Subcutaneous adipose tissue (tissue), 4 donors: ENCODE measurements around the gene FGF21. TPM values are rescaled to one million over a fixed set of nuclear protein-coding genes. Genes with fewer than 3 reads are reported as not detected.

Experiments
- CTCF ChIP-seq: fragments of 450-650 bp; IDR thresholded peaks from one replicate; pipeline ENCODE4 v1.5.1; 2016; ENCODE audit warnings: low read depth, mild to moderate bottlenecking, control low read depth, antibody characterized with exemption, moderate library complexity
- total RNA-seq, 4 donors: library from RNA; depleted of rRNA; stranded (reverse); fragments of >200 nt; gene quantifications; one replicate each; pipeline ENCODE4 v1.1.0, GENCODE V29; 2016

Gene FGF21
- total RNA-seq, 4 donors from 2014 or later, result not detected

- no peak for TF ChIP-seq CTCF
Measured at GRCh38 chr19:48799358-48800300, 44.3 kb downstream of the FGF21 start.

GRCh38 chr19:48802623-48803022 lies 47.3 kb downstream of the FGF21 start:
- TF ChIP-seq CTCF, result no peak

DNA sequence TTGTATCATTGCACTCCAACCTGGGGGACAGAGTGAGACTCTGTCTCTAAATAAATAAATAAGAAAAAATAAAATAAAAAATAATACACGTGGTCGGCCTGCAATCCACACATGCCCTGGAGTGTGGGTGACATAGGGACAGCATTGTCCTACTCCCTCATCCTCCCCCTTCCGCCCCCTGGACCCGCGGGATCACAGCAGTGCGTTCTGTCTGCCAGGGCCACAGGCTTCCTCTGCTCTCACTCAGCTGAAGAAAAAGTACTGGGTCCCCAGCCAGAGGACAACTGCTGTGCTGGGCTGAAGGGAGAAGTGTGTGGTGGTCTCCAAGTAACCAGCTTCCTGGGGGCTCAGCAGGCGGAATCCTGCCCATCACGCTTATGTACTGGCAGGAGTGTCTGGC lies 49.2 kb downstream of the FGF21 start:
- TF ChIP-seq CTCF, result no peak

DNA sequence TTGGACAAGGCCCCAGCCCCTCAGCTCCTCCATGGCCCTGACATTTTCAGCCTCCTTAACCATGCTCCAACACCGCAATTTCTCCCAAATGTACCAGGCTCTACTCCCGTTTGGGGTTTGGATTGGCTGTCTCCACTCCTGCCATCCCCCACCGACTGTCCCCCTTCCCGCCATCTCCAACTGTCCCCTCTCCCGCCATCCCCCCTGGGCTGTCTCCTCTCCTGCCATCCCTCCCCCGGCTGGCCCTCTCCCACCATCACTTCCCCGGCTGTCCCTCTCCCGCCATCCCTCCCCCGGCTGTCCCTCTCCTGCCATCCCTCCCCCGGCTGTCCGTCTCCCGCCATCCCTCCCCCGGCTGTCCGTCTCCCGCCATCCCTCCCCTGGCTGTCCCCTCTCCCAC lies 50.1 kb downstream of the FGF21 start:
- no peak for TF ChIP-seq CTCF

- TF ChIP-seq CTCF, result no peak
Measured at GRCh38 chr19:48806518-48806817, 51.1 kb downstream of the FGF21 start.

DNA sequence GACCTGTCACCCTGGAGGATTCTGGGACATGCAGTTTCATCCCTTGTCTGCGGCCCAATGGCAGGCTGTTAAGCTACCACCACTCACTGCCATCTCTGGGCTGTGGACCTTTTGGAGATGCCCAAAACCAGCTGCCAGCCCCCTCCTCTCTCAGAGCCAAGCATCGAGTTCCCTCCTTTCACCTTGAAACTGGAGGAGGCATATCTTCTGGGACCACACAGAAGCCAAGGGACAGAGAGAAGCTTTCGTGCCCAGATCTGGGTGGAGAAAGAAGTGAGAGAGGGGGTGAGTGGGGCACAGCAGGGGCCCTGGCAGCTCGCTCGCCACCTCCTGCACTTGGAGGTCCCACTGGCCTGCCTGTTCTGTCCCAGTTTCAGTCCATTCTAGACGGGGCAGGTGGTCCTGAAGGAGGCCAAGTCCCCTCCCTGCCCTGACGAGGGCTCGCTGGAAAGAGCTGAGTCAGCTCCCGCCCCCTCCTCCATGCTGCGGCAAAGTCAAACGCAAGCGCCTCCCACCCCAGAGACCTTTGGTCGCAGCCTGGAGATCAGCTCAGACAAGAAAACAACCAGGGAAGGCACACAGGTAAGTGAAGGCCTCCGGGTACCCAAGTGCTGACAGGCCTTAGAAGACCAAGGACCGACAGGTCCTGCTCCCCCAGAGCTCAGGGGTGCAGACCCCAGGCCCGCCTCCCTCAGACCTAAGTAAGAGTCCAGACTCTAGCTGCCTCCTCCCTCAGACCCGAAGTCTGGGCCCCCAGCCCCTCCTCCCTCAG lies 51.7 kb downstream of the FGF21 start:
- no peak for TF ChIP-seq CTCF

GRCh38 chr19:48807590-48808308 lies 52.4 kb downstream of the FGF21 start:
- TF ChIP-seq CTCF, result no peak
